Measurements from ENCODE around the gene SLC12A6. TPM values are rescaled to one million over a fixed set of nuclear protein-coding genes. Genes with fewer than 3 reads are reported as not detected.
A peak's percentile ranks its signal among the peaks of the same experiment; 100 is the strongest.
"Not testable (repeated sequence)": the region's sequence is repeated elsewhere in the genome, so short reads cannot be mapped to it uniquely, and the experiment has no call there.

SLC12A6 gene
- total and polyA plus RNA-seq, 2 donors: 6.6 to 22.2 TPM

DNA sequence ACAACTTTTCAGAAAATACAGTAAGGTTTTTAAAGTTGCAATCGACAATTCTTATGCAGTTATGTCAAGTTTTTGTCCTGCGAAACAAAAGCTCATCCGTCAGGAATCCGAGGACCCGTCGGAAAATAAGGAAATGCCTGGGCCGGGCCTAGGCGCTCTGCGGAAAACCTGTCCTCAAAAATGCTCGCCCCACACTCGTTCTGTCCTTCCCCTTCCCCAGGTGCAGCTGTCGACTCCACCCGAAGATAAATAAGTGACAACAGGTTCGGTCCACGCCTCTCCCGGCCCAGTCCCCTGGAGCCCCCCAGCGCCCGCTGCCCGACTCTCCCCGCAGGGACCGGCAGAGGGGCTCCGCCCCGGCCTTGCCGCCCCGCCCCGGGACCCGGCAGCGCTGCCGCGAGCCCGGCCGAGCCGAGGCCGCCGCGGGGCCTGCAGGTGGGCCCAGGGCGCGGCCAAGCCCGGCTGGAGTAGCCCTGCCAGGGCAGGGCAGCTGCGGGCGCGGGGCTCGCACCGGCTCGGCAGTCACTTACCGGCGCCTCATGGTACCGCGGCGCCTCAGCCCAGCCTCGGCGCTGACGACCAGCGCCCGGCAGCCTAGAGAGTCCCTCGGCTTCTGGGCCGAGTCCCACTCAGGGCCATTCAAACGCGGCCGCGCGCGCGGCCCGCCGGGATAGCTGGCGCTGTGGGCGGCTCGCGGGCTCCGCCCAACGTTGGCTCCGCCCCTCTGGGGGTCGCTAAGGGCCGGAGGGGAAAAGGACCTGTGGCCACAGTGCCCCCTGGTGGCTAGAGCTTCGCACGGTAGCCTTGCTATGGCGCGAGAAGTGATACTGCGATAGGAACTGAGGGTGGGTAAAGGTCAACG lies 127.9 kb downstream of the SLC12A6 start, which contains the start of gene KATNBL1:
Gene KATNBL1 (minus strand): TSS at position 676 of the 862 bp plus-strand sequence. CDS start 46,420 bp downstream, outside the sequence.
- Histone ChIP-seq H3K36me3 (ENCODE audit: insufficient read depth) (no peaks in the 10 kb centered on the region), H3K4me1 (ENCODE audit: insufficient read depth) (no peaks in the 10 kb centered on the region), H3K4me3 (ENCODE audit: low read depth, low read length) (peak within 1 kb of the TSS; percentile 86), H3K27ac (ENCODE audit: low read depth) (peak within 1 kb of the TSS; percentile 73)
- DNase-seq (ENCODE audit: extremely low spot score): peak; percentile 80
- WGBS: under 1% methylated on average over 81 of the region's 81 CpGs

DNA sequence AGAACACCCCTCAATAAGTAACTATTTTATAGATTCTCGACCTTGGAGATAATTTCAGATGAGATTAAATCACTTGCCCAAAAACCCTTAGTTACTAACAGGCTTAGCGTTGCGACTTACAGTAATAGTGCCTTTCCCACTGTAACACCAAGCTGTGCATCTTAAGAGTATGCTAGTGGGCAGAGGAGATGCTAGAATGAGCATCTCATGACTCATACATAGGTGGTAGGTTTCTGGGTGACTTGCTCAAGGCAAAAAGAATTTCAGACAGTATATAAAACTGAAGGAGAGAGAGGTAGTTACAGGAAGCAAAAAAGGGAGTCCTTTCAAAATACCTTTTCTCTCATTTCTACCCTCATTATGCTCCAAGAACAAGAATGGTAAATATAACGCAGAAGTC lies 131.6 kb downstream of the SLC12A6 start:
- DNase-seq (ENCODE audit: extremely low spot score): no peak
- H3K4me1 ChIP-seq (ENCODE audit: insufficient read depth): no peaks in the 10 kb centered on the region
- no peak overlapping the region for H3K27ac ChIP-seq (ENCODE audit: low read depth)
- no peaks in the 10 kb centered on the region for H3K36me3 ChIP-seq (ENCODE audit: insufficient read depth)
- 91% methylated on average over 4 of the region's 4 CpGs for WGBS
- H3K4me3 ChIP-seq (ENCODE audit: low read depth, low read length): no peak overlapping the region

DNA sequence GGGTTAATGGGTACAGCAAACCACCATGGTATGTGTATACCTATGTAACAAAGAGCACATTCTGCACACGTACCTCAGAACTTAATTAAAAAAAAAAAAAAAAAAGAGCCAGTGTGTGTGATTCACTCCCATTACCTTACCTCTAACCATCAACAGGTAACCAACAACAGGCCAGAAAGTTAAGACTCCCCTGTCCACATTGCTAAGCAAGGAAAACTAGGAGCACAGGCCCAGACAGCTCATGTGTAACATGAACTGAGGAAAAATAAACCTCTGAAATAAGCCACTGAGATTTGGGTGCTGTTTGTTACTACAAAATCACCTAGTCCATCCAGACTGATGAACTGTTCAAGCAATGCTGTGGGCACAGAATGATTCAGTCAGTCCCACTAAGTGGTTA lies 133.6 kb downstream of the SLC12A6 start:
- no peaks in the 10 kb centered on the region for H3K4me1 ChIP-seq (ENCODE audit: insufficient read depth)

DNA sequence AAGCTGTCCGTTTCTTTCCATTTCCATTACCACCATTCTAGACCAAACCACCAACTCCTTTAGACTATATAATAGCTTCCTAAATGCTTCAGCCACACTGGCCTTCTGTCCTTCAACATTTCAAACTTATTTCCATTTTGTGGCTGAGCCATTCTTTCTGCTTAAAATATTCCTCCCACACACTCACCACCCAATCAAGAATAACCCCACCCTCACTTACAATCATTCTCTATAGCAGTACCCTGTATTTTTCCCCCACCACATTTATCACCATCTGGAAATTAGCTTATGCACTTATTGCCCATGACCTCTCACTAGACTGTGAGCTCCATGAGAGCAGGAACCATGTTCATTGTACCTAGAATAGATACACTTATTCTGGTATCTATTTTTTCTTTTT lies 134.3 kb downstream of the SLC12A6 start:
- no peak for DNase-seq (ENCODE audit: extremely low spot score)
- WGBS: 91% methylated on average over 1 of the region's 1 CpG
- Histone ChIP-seq H3K4me3 (ENCODE audit: low read depth, low read length) (no peak overlapping the region), H3K4me1 (ENCODE audit: insufficient read depth) (no peaks in the 10 kb centered on the region), H3K27ac (ENCODE audit: low read depth) (no peak overlapping the region), H3K36me3 (ENCODE audit: insufficient read depth) (no peaks in the 10 kb centered on the region)

More for the DNA sequence above, 133.6 kb downstream of the SLC12A6 start:
- H3K4me3 ChIP-seq (ENCODE audit: low read depth, low read length): no peak overlapping the region
- H3K36me3 ChIP-seq (ENCODE audit: insufficient read depth): no peaks in the 10 kb centered on the region
- H3K27ac ChIP-seq (ENCODE audit: low read depth): no peak overlapping the region
- 100% methylated on average over 1 of the region's 1 CpG for WGBS
- DNase-seq (ENCODE audit: extremely low spot score): no peak

DNA sequence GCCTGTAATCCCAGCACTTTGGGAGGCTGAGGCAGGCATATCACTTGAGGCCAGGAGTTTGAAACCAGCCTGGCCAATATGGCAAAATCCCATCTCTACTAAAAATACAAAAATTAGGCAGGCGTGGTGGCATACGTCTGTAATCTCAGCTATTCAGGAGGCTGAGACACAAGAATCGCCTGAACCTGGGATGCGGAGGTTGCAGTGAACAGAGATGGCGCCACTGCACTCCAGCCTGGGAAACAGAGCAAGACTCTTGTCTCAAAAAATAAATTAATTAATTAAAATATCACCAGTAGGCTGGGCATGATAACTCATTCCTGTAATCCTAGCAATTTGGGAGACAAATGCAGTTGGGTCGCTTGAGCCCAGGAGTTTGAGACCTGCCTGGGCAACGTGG lies 144.3 kb downstream of the SLC12A6 start:
- not testable (repeated sequence) for DNase-seq (ENCODE audit: extremely low spot score); H3K4me1 ChIP-seq (ENCODE audit: insufficient read depth); H3K27ac ChIP-seq (ENCODE audit: low read depth); H3K4me3 ChIP-seq (ENCODE audit: low read depth, low read length); H3K36me3 ChIP-seq (ENCODE audit: insufficient read depth)
- 94% methylated on average over 7 of the region's 7 CpGs for WGBS

DNA sequence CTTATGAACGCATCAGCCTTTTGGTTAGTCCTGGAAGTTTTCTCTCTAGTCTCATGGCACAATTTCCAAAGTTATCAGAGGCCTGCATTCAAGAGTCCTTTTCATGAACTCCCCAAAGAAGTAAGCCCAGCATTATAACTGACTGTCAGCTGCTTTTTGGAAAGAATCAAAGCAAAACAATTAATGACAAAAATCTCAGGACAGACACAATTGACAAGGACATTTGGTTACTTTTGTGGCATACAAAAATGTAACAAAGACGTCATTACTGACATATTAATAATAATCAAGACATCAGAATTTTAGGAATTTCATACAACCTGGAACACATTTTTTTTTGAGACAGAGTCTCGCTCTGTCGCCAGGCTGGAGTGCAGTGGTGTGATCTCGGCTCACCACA lies 148.9 kb downstream of the SLC12A6 start:
- H3K4me1 ChIP-seq (ENCODE audit: insufficient read depth): no peaks in the 10 kb centered on the region
- no peak overlapping the region for H3K27ac ChIP-seq (ENCODE audit: low read depth)
- no peak overlapping the region for H3K4me3 ChIP-seq (ENCODE audit: low read depth, low read length)
- DNase-seq (ENCODE audit: extremely low spot score): no peak
- no peaks in the 10 kb centered on the region for H3K36me3 ChIP-seq (ENCODE audit: insufficient read depth)
- WGBS: 86% methylated on average over 5 of the region's 5 CpGs

DNA sequence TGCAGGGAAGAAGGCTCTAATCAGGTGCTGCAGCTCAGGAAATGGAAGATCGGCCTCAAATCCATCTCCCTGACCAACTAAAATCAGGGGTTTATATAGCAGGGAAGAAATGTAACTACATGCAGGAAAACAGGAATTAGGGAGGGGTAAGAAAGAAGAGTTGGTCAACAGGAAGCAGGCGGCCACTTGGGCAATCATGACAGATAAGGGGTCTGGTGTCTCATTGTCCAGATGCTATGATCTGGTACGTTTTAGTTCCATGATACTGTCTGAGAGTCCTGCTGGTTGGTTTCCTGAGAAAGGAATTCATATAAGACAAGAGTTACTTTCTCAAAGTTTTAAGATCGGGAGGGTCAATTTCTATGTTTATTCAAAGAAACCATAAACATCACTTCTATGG lies 151.9 kb downstream of the SLC12A6 start:
- no peak overlapping the region for H3K27ac ChIP-seq (ENCODE audit: low read depth)
- WGBS: 80% methylated on average over 4 of the region's 4 CpGs

DNA sequence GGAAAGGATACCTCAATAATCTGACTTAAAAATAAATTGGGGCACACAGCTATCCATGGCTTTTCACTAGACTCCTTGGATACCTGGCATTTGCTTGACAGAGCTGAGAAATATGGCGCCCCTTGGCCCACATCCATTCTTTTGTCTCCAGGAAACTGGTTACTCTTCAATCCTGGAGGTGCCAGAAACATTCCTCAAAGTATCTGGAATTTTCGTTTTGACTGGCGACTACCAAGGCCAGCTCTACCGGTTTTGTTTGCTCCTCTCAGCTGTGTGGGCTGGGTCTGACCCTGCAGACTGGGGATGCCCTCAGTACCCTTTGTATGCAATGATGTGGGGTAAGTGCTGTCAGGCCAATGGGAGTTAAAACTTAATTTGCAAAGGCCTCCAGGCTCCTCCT lies 154.6 kb downstream of the SLC12A6 start:
- H3K27ac ChIP-seq (ENCODE audit: low read depth): no peak overlapping the region
- no peak for DNase-seq (ENCODE audit: extremely low spot score)
- no peak overlapping the region for H3K4me3 ChIP-seq (ENCODE audit: low read depth, low read length)
- 63% methylated on average over 4 of the region's 4 CpGs for WGBS
- H3K4me1 ChIP-seq (ENCODE audit: insufficient read depth): no peaks in the 10 kb centered on the region
- no peaks in the 10 kb centered on the region for H3K36me3 ChIP-seq (ENCODE audit: insufficient read depth)

More for the DNA sequence above, 151.9 kb downstream of the SLC12A6 start:
- Histone ChIP-seq H3K4me3 (ENCODE audit: low read depth, low read length) (no peak overlapping the region), H3K4me1 (ENCODE audit: insufficient read depth) (no peaks in the 10 kb centered on the region), H3K36me3 (ENCODE audit: insufficient read depth) (no peaks in the 10 kb centered on the region)
- no peak for DNase-seq (ENCODE audit: extremely low spot score)

Small RNA genes within 50 kb of the gene (small RNA-seq; reads per million reads assigned to genes)
- gene MIR1233-1 (not detected), gene RF00019 (not detected)

Other genes starting within 250 kb of the SLC12A6 start
- 26.2 TPM for gene EMC7, start 235.9 kb downstream of the SLC12A6 start, total RNA-seq
- 80.4 TPM for gene EMC7, start 235.9 kb downstream of the SLC12A6 start, polyA plus RNA-seq
- 1.9 TPM for gene PGBD4, start 235.7 kb downstream of the SLC12A6 start, total RNA-seq
- 0.96 TPM for gene PGBD4, start 235.7 kb downstream of the SLC12A6 start, polyA plus RNA-seq
- gene KATNBL1, start 127.7 kb downstream of the SLC12A6 start, total RNA-seq: 143 TPM
- gene KATNBL1, start 127.7 kb downstream of the SLC12A6 start, polyA plus RNA-seq: 15.3 TPM
- 77.0 TPM for gene EMC4, start 112.8 kb downstream of the SLC12A6 start, total RNA-seq
- 135 TPM for gene EMC4, start 112.8 kb downstream of the SLC12A6 start, polyA plus RNA-seq
- gene NOP10, start 5.4 kb upstream of the SLC12A6 start, total RNA-seq: 129 TPM
- gene NOP10, start 5.4 kb upstream of the SLC12A6 start, polyA plus RNA-seq: 169 TPM
- gene NUTM1, start 5.5 kb upstream of the SLC12A6 start, total RNA-seq: not detected
- gene NUTM1, start 5.5 kb upstream of the SLC12A6 start, polyA plus RNA-seq: 0.03 TPM
- 12.2 TPM for gene LPCAT4, start 29.4 kb upstream of the SLC12A6 start, total RNA-seq
- gene LPCAT4, start 29.4 kb upstream of the SLC12A6 start, polyA plus RNA-seq: 32.5 TPM
- gene GOLGA8A, start 100.0 kb upstream of the SLC12A6 start, total RNA-seq: 43.9 TPM
- 13.3 TPM for gene GOLGA8A, start 100.0 kb upstream of the SLC12A6 start, polyA plus RNA-seq
- 24.2 TPM for gene GOLGA8B, start 245.9 kb upstream of the SLC12A6 start, total RNA-seq
- gene GOLGA8B, start 245.9 kb upstream of the SLC12A6 start, polyA plus RNA-seq: 8.3 TPM